DMS 273 treated with DMSO at 0.1 percent for 48 hours (cell line): ENCODE data around the gene MEGF6.
A peak's percentile ranks its signal among the peaks of the same experiment; 100 is the strongest.
"Not testable (repeated sequence)": the region's sequence is repeated elsewhere in the genome, so short reads cannot be mapped to it uniquely, and the experiment has no call there.

Experiments used
- DNase-seq: peaks from one replicate; lab custom pipeline; 2025; lab: John Stamatoyannopoulos, UW

Gene MEGF6

GRCh38 chr1:3629561-3630160, 18.4 kb upstream of the MEGF6 start:
- DNase-seq: no peak

- DNase-seq: no peak
These were observed 17.1 kb upstream of the MEGF6 start for GRCh38 chr1:3628445-3628844.

- no peak for DNase-seq
These were observed 16.4 kb upstream of the MEGF6 start for GRCh38 chr1:3627515-3628253.

- DNase-seq: no peak
These were observed 14.7 kb upstream of the MEGF6 start for GRCh38 chr1:3626025-3626424.

GRCh38 chr1:3625151-3625907, 14.0 kb upstream of the MEGF6 start:
- no peak for DNase-seq

GRCh38 chr1:3624200-3625136, 13.2 kb upstream of the MEGF6 start, which contains the start of gene TPRG1L:
Gene TPRG1L, plus strand, starts transcription at chr1:3625015. Its CDS starts 58 bp downstream, at chr1:3625073.
- peak; percentile 87 for DNase-seq

GRCh38 chr1:3623441-3624199, 12.3 kb upstream of the MEGF6 start:
- no peak for DNase-seq

- DNase-seq: not testable (repeated sequence)
These were observed 10.8 kb upstream of the MEGF6 start for GRCh38 chr1:3622102-3622501.

- DNase-seq: not testable (repeated sequence)
These were observed 9.9 kb upstream of the MEGF6 start for GRCh38 chr1:3621151-3621671.

- DNase-seq: no peak
These were observed 9.4 kb upstream of the MEGF6 start for GRCh38 chr1:3620708-3621107.

- DNase-seq: no peak
These were observed 7.8 kb upstream of the MEGF6 start for GRCh38 chr1:3618881-3619671.

GRCh38 chr1:3618531-3618880, 7.2 kb upstream of the MEGF6 start:
- no peak for DNase-seq

GRCh38 chr1:3617806-3618345, 6.6 kb upstream of the MEGF6 start:
- no peak for DNase-seq

- DNase-seq: no peak
These were observed 5.6 kb upstream of the MEGF6 start for GRCh38 chr1:3616861-3617260.

GRCh38 chr1:3614755-3615742, 3.7 kb upstream of the MEGF6 start:
- no peak for DNase-seq

GRCh38 chr1:3612123-3612522, 815 bp upstream of the MEGF6 start:
- DNase-seq: no peak

GRCh38 chr1:3610527-3611169, 660 bp downstream of the MEGF6 start:
- DNase-seq: peak; percentile 70
